Mesenchymal stem cell (in vitro differentiated cells and primary cell): ENCODE measurements around the gene SPON2.

Experiments
- DNase-seq: peaks from one replicate; pipeline ENCODE4 v3.0.0-alpha.2; 2013
- H2AFZ ChIP-seq: one replicate; pipeline ENCODE4 v1.6.1; 2013; ENCODE audit warnings: low read depth, mild to moderate bottlenecking, control low read depth, inconsistent platforms, low read length, moderate library complexity
- H2AK5ac ChIP-seq: 2 replicates; pipeline ENCODE4 v1.6.1; 2013; ENCODE audit warnings: low read length, moderate library complexity, mild to moderate bottlenecking, inconsistent platforms; ENCODE audit not compliant: severe bottlenecking
- H2BK120ac ChIP-seq: one replicate; pipeline ENCODE4 v1.6.1; 2013; ENCODE audit warnings: low read depth, mild to moderate bottlenecking, inconsistent platforms, low read length, moderate library complexity
- H2BK12ac ChIP-seq, 2 experiments: one replicate each; pipeline ENCODE4 v1.6.1; 2013; ENCODE audit warnings: inconsistent platforms in 2 of 2, low read length in 2 of 2, mild to moderate bottlenecking in 2 of 2, moderate library complexity in 2 of 2, control low read depth in 1 of 2
- H2BK15ac ChIP-seq: one replicate; pipeline ENCODE4 v1.6.1; 2013; ENCODE audit warnings: mild to moderate bottlenecking, low read depth, inconsistent platforms; ENCODE audit not compliant: poor library complexity, severe bottlenecking
- H2BK5ac ChIP-seq: 2 replicates; pipeline ENCODE4 v1.6.1; 2013; ENCODE audit warnings: low read depth, mild to moderate bottlenecking, low read length, control low read depth, inconsistent platforms; ENCODE audit not compliant: poor library complexity, severe bottlenecking
- H3K14ac ChIP-seq, 2 experiments: one replicate each; pipeline ENCODE4 v1.6.1; 2013; ENCODE audit warnings: inconsistent platforms in 2 of 2, low read length in 2 of 2, control low read depth in 1 of 2, mild to moderate bottlenecking in 1 of 2, moderate library complexity in 1 of 2
- H3K18ac ChIP-seq, 2 experiments: one replicate each; pipeline ENCODE4 v1.6.1; 2013; ENCODE audit warnings: inconsistent platforms in 2 of 2, low read length in 2 of 2, control low read depth in 1 of 2, low read depth in 1 of 2, mild to moderate bottlenecking in 1 of 2
- H3K23ac ChIP-seq, 2 experiments: one replicate each; pipeline ENCODE4 v1.6.1; 2013; ENCODE audit warnings: inconsistent platforms in 2 of 2, low read length in 2 of 2, mild to moderate bottlenecking in 2 of 2, moderate library complexity in 2 of 2, control low read depth in 1 of 2
- H3K27ac ChIP-seq: 2 replicates; pipeline ENCODE4 v1.5.1; 2013; ENCODE audit warnings: mild to moderate bottlenecking, moderate library complexity, low read length, control low read depth, inconsistent platforms; ENCODE audit not compliant: poor library complexity, severe bottlenecking
- H3K27me3 ChIP-seq, 2 experiments: 2 replicates each; pipeline versions ENCODE4 v1.6.1 to v1.7.0; 2013; ENCODE audit warnings: low read length in 2 of 2, mild to moderate bottlenecking in 2 of 2, moderate library complexity in 2 of 2, control low read depth in 1 of 2, inconsistent platforms in 1 of 2; ENCODE audit not compliant: control insufficient read depth in 1 of 2, insufficient read depth in 1 of 2
- H3K36me3 ChIP-seq, 2 experiments: 2 replicates each; pipeline versions ENCODE4 v1.6.1 to v1.7.0; 2013; ENCODE audit warnings: low read length in 2 of 2, control low read depth in 1 of 2, inconsistent platforms in 1 of 2, low read depth in 1 of 2, mild to moderate bottlenecking in 1 of 2; ENCODE audit not compliant: insufficient read depth in 2 of 2, control insufficient read depth in 1 of 2
- H3K4ac ChIP-seq, 2 experiments: one replicate each; pipeline ENCODE4 v1.6.1; 2013; ENCODE audit warnings: inconsistent platforms in 2 of 2, low read length in 2 of 2, mild to moderate bottlenecking in 2 of 2, moderate library complexity in 2 of 2, control low read depth in 1 of 2, low read depth in 1 of 2
- H3K4me1 ChIP-seq: 2 replicates; pipeline ENCODE4 v1.6.1; 2013; ENCODE audit warnings: low read depth, low read length, control low read depth; ENCODE audit not compliant: control insufficient read depth, insufficient read depth
- H3K4me2 ChIP-seq: 2 replicates; pipeline ENCODE4 v1.6.1; 2013; ENCODE audit warnings: low read length, mild to moderate bottlenecking, inconsistent platforms; ENCODE audit not compliant: poor library complexity, severe bottlenecking
- H3K4me3 ChIP-seq, 2 experiments: 2 replicates each; pipeline versions ENCODE4 v1.5.1 to v1.7.0; 2013; ENCODE audit warnings: low read length in 2 of 2, mild to moderate bottlenecking in 2 of 2, control low read depth in 1 of 2, low read depth in 1 of 2; ENCODE audit not compliant: insufficient read depth in 1 of 2
- H3K79me1 ChIP-seq: replicated peaks from 2 replicates; pipeline ENCODE4 v1.6.1; 2013; ENCODE audit warnings: mild to moderate bottlenecking, control low read depth, low read length, inconsistent platforms; ENCODE audit not compliant: poor library complexity, severe bottlenecking
- H3K9ac ChIP-seq: 2 replicates; pipeline ENCODE4 v1.7.0; 2013; ENCODE audit warnings: mild to moderate bottlenecking, low read length, moderate library complexity
- H3K9me3 ChIP-seq: 2 replicates; pipeline ENCODE4 v1.7.0; 2013; ENCODE audit warnings: mild to moderate bottlenecking, low read length; ENCODE audit not compliant: control insufficient read depth
- H4K8ac ChIP-seq: one replicate; pipeline ENCODE4 v1.6.1; 2013; ENCODE audit warnings: inconsistent platforms, mild to moderate bottlenecking, low read length, moderate library complexity
- H4K91ac ChIP-seq: one replicate; pipeline ENCODE4 v1.6.1; 2013; ENCODE audit warnings: mild to moderate bottlenecking, low read length, inconsistent platforms
- WGBS: methylation state at CpG from one replicate; pipeline ENCODE4 v1.1.7; 2013; ENCODE audit warnings: mixed read lengths; 5-methylcytosine and 5-hydroxymethylcytosine counted together

The SPON2 gene

GRCh38 chr4:1151541-1151940, 20.8 kb downstream of the SPON2 start:
- WGBS = 88% methylated on average over 6 of the region's 6 CpGs
- Histone ChIP-seq H3K4me2 (no peak overlapping the region), H3K14ac (no peak overlapping the region)

DNA sequence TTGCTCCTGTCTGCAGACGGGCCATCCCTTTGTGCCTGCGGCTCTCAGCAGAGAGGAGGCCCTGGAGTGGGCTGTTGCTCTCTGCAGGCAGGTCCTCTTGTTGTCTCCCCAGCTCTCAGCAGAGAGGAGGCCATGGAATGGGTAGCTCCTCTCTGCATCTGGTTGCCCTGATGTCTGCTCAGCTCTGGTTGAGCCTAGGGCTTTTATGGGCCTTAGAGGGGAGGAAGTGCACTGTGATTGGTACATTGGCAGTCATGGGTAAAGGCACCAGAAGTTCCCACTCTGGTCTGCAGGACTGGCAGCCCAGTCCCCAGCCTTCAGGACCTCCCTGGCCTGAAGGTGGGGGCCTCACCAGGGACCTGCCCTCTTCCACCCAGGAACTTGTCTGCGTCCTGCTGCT, 21.5 kb downstream of the SPON2 start:
- Histone ChIP-seq H3K79me1 (no peaks in the 10 kb centered on the region), H2BK15ac (no peak overlapping the region), H3K18ac (no peak overlapping the region), H3K27ac (no peak overlapping the region), H2AK5ac (no peak overlapping the region), H2BK12ac (no peak overlapping the region), H2AFZ (no peak overlapping the region), H3K23ac (no peak overlapping the region), H3K4me1 (no peaks in the 10 kb centered on the region), H4K91ac (no peak overlapping the region), H3K9ac (no peak overlapping the region), H3K14ac (peak overlapping the region in 1 of 2 experiments; percentile 12), H4K8ac (no peak overlapping the region), H2BK120ac (no peak overlapping the region), H3K4me2 (no peak overlapping the region), H3K27me3 (peaks cover 13 to 28% of the 10 kb centered on the region in 2 experiments), H3K4ac (no peak overlapping the region), H2BK5ac (no peak overlapping the region), H3K36me3 (peaks cover 0 to 9% of the 10 kb centered on the region in 2 experiments), H3K4me3 (no peak overlapping the region), H3K9me3 (peaks cover 5% of the 10 kb centered on the region)
- WGBS = 82% methylated on average over 3 of the region's 3 CpGs
- no peak for DNase-seq

More at GRCh38 chr4:1151541-1151940, 20.8 kb downstream of the SPON2 start:
- Histone ChIP-seq H2BK5ac (no peak overlapping the region), H3K4me3 (no peak overlapping the region), H4K8ac (no peak overlapping the region), H2BK12ac (no peak overlapping the region), H3K4ac (no peak overlapping the region), H3K4me1 (no peaks in the 10 kb centered on the region), H3K18ac (no peak overlapping the region), H2BK15ac (no peak overlapping the region), H3K79me1 (no peaks in the 10 kb centered on the region), H3K9ac (no peak overlapping the region), H4K91ac (no peak overlapping the region), H3K9me3 (peaks cover 5% of the 10 kb centered on the region), H3K27me3 (peaks cover 13 to 34% of the 10 kb centered on the region in 2 experiments), H2AFZ (no peak overlapping the region), H3K27ac (no peak overlapping the region), H3K23ac (no peak overlapping the region), H3K36me3 (peaks cover 0 to 13% of the 10 kb centered on the region in 2 experiments), H2BK120ac (no peak overlapping the region), H2AK5ac (no peak overlapping the region)
- DNase-seq = no peak

DNA sequence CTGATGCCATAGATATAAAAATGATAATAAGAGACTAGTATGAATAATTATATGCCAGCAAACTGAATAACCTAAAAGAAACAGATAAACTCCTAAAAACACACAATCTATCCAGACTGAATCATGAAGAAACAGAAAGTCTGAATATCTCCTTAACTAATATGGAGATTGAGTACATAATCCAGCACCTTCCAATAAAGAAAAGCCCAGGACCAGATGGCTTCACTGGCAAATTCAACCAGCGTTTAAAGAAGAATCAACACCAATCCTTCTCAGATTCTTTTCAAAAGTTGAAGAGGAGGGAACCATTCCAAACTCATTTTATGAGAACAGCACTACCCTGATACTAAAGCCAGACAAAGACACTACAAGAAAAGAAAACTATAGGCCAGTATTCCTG, 32.5 kb downstream of the SPON2 start:
- no peaks in the 10 kb centered on the region for H3K36me3 ChIP-seq
- no peaks in the 10 kb centered on the region for H3K4me1 ChIP-seq
- H2BK12ac ChIP-seq = no peak overlapping the region
- H3K4me3 ChIP-seq = no peak overlapping the region
- H4K91ac ChIP-seq = no peak overlapping the region
- no peak overlapping the region for H3K4me2 ChIP-seq
- peaks cover 2% of the 10 kb centered on the region for H3K79me1 ChIP-seq
- no peak overlapping the region for H3K9ac ChIP-seq
- H2BK5ac ChIP-seq = no peak overlapping the region
- H3K23ac ChIP-seq = no peak overlapping the region
- no peak for DNase-seq
- peaks cover 3 to 5% of the 10 kb centered on the region in 2 experiments for H3K27me3 ChIP-seq
- no peak overlapping the region for H2AK5ac ChIP-seq
- H4K8ac ChIP-seq = no peak overlapping the region
- H3K14ac ChIP-seq = no peak overlapping the region
- no peak overlapping the region for H2BK120ac ChIP-seq
- H3K27ac ChIP-seq = no peak overlapping the region
- WGBS = 92% methylated on average over 1 of the region's 1 CpG
- H2BK15ac ChIP-seq = no peak overlapping the region
- H3K9me3 ChIP-seq = no peaks in the 10 kb centered on the region
- no peak overlapping the region for H2AFZ ChIP-seq
- no peak overlapping the region for H3K4ac ChIP-seq
- H3K18ac ChIP-seq = no peak overlapping the region

DNA sequence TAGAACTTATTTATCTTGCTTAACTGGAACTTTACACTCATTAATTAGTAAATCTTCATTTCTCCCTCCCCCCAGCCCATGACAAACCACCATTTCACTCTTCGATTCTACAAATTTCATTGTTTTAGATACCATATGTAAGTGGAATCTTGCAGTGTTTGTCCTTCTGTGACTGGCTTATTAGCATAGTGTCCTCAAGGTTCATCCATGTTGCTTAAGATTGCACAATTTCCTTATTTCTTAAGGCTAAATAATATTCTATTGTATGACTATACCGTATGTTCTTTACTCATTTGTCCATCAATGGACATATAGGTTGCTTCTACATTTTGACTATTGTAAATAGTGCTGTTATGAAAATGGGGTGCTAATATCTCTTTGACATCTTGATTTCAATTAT, 34.5 kb downstream of the SPON2 start:
- Histone ChIP-seq H2BK12ac (no peak overlapping the region), H3K4ac (no peak overlapping the region), H3K27me3 (peaks cover 0 to 3% of the 10 kb centered on the region in 2 experiments), H3K14ac (no peak overlapping the region), H2BK120ac (no peak overlapping the region), H3K4me1 (no peaks in the 10 kb centered on the region), H3K27ac (no peak overlapping the region), H2AK5ac (no peak overlapping the region), H3K9ac (peak overlapping the region; percentile 44), H3K4me2 (no peak overlapping the region), H2BK15ac (no peak overlapping the region), H3K36me3 (no peaks in the 10 kb centered on the region), H2AFZ (no peak overlapping the region), H2BK5ac (no peak overlapping the region), H3K79me1 (peaks cover 2% of the 10 kb centered on the region), H4K91ac (no peak overlapping the region), H3K4me3 (peak overlapping the region in 1 of 2 experiments; percentile 60), H4K8ac (no peak overlapping the region), H3K9me3 (no peaks in the 10 kb centered on the region), H3K18ac (no peak overlapping the region), H3K23ac (no peak overlapping the region)
- no peak for DNase-seq
- no CpG with 5 or more reads among the region's 2 CpGs for WGBS
